CD4-positive, alpha-beta T cell treated with Interleukin-2 at 100 ng/mL for 4 hours (primary cell): Measurements from ENCODE around the gene HOXC4.
"Not testable (repeated sequence)": the region's sequence is repeated elsewhere in the genome, so short reads cannot be mapped to it uniquely, and the experiment has no call there.

ENCODE experiments used
- DNase-seq: peaks from one replicate; pipeline ENCODE4 v3.0.0-alpha.2; 2020; ENCODE audit warnings: low spot score

Gene HOXC4

GRCh38 chr12:54092943-54093342 lies 39.3 kb downstream of the HOXC4 start:
- not testable (repeated sequence) for DNase-seq

- not testable (repeated sequence) for DNase-seq
Measured at GRCh38 chr12:54095928-54096327, 42.3 kb downstream of the HOXC4 start.

- DNase-seq: not testable (repeated sequence)
Measured at GRCh38 chr12:54098644-54099043, 45.0 kb downstream of the HOXC4 start.

- DNase-seq: not testable (repeated sequence)
Measured at GRCh38 chr12:54100588-54100987, 47.0 kb downstream of the HOXC4 start.

- not testable (repeated sequence) for DNase-seq
Measured at GRCh38 chr12:54102223-54102622, 48.6 kb downstream of the HOXC4 start.

- DNase-seq: not testable (repeated sequence)
Measured at GRCh38 chr12:54103827-54104226, 50.2 kb downstream of the HOXC4 start.
